PC-3 (cell line): ENCODE data around the gene MAP1LC3A. TPM values are rescaled to one million over a fixed set of nuclear protein-coding genes. Genes with fewer than 3 reads are reported as not detected.

Source experiments
- ATAC-seq: fragments of 200-7000 bp; cut with Tn5 transposase; 2 replicates; pipeline ENCODE4 v1.9.1; 2020; ENCODE audit warnings: mild to moderate bottlenecking, moderate library complexity
- BruUV-seq: library from RNA; stranded (reverse); fragments of 400-500 nt; replicated peaks from 2 replicates; lab custom pipeline; 2021; lab: Mats Ljungman, UMichigan
- CTCF ChIA-PET: fragments of 300-600 bp; sonication (Branson Sonifier 250); formaldehyde crosslinking; loops from one replicate; lab custom pipeline; 2022; ENCODE audit warnings: antibody characterized with exemption; lab: Charles Lee
- POLR2A ChIA-PET: fragments of 300-600 bp; sonication (Branson Sonifier 250); formaldehyde crosslinking; loops from one replicate; lab custom pipeline; 2022; ENCODE audit warnings: antibody characterized with exemption; ENCODE audit not compliant: unreplicated experiment; lab: Charles Lee
- DNase-seq: peaks from one replicate; pipeline ENCODE4 v3.0.0-alpha.2; 2015
- H2AFZ ChIP-seq: fragments of 300-600 bp; sonication (generic); 2 replicates; pipeline ENCODE4 v1.6.0; 2016; ENCODE audit warnings: antibody characterized with exemption, low read length
- H3F3A ChIP-seq: fragments of 300-600 bp; sonication (generic); one replicate; pipeline ENCODE4 v1.6.0; 2017; ENCODE audit warnings: antibody characterized with exemption, low read length, control low read depth, mild to moderate bottlenecking; ENCODE audit not compliant: unreplicated experiment
- H3K27ac ChIP-seq: fragments of 300-600 bp; sonication (generic); 2 replicates; pipeline ENCODE4 v1.5.1; 2016; ENCODE audit warnings: mild to moderate bottlenecking, low read length
- H3K27me3 ChIP-seq: fragments of 300-600 bp; sonication (generic); 2 replicates; pipeline ENCODE4 v1.6.1; 2016; ENCODE audit warnings: low read length, mixed read lengths
- H3K36me3 ChIP-seq: fragments of 300-600 bp; sonication (generic); 2 replicates; pipeline ENCODE4 v1.6.1; 2016; ENCODE audit warnings: low read depth, mixed run types, low read length, mixed read lengths
- H3K4me1 ChIP-seq: fragments of 300-600 bp; sonication (generic); 2 replicates; pipeline ENCODE4 v1.5.1; 2016; ENCODE audit warnings: low read length; ENCODE audit not compliant: insufficient read depth
- H3K4me2 ChIP-seq: fragments of 300-600 bp; sonication (generic); 2 replicates; pipeline ENCODE4 v1.6.0; 2016; ENCODE audit warnings: low read length
- H3K4me3 ChIP-seq: fragments of 300-600 bp; sonication (generic); 2 replicates; pipeline ENCODE4 v1.5.1; 2016; ENCODE audit warnings: mild to moderate bottlenecking, low read length, mixed read lengths
- H3K79me2 ChIP-seq: fragments of 300-600 bp; sonication (generic); 2 replicates; pipeline ENCODE4 v1.6.1; 2017; ENCODE audit warnings: low read length, mixed read lengths
- H3K9ac ChIP-seq: fragments of 300-600 bp; sonication (generic); 2 replicates; pipeline ENCODE4 v1.6.0; 2016; ENCODE audit warnings: mild to moderate bottlenecking, low read length
- H3K9me2 ChIP-seq: fragments of 300-600 bp; sonication (generic); replicated peaks from 2 replicates; pipeline ENCODE4 v1.6.1; 2016; ENCODE audit warnings: mixed run types, low read length, mixed read lengths
- H3K9me3 ChIP-seq: fragments of 300-600 bp; sonication (generic); 2 replicates; pipeline ENCODE4 v1.6.1; 2016; ENCODE audit warnings: low read length, mixed read lengths
- H4K20me1 ChIP-seq: fragments of 300-600 bp; sonication (generic); 2 replicates; pipeline ENCODE4 v1.6.1; 2016; ENCODE audit warnings: low read length, mixed read lengths
- CTCF ChIP-seq: fragments of 300-600 bp; sonication (generic); conservative IDR thresholded peaks from 2 replicates; pipeline ENCODE4 v1.5.1; 2017; ENCODE audit warnings: antibody characterized with exemption, low read depth, mild to moderate bottlenecking, low read length
- EZH2 ChIP-seq: fragments of 300-600 bp; sonication (generic); IDR thresholded peaks from one replicate; pipeline ENCODE4 v1.6.1; 2017; ENCODE audit warnings: antibody characterized with exemption, mild to moderate bottlenecking, low read length; ENCODE audit not compliant: unreplicated experiment
- EZH2phosphoT487 ChIP-seq: fragments of 300-600 bp; sonication (generic); IDR thresholded peaks from 2 replicates; pipeline ENCODE4 v1.6.1; 2018; ENCODE audit warnings: mild to moderate bottlenecking, antibody characterized with exemption, low read length, borderline replicate concordance
- intact Hi-C: fragments of 100-400 bp; cut with micrococcal nuclease; formaldehyde crosslinking; loops from 2 replicates; pipeline ENCODE4 v1.9.0; 2023
- total RNA-seq: library from RNA; depleted of rRNA; stranded (reverse); fragments of >200 nt; gene quantifications from 2 replicates; pipeline ENCODE4 v1.2.3, GENCODE V29; 2014

The MAP1LC3A gene
- total RNA-seq, 1 experiment from 2014 or later: 0.22 TPM

GRCh38 chr20:34595377-34596184 lies 37.1 kb downstream of the MAP1LC3A start:
- Histone ChIP-seq H3K4me1 (no peaks in the 10 kb centered on the region), H3K27ac (no peak overlapping the region), H3K4me3 (no peak overlapping the region), H3F3A (no peaks in the 10 kb centered on the region), H3K79me2 (no peaks in the 10 kb centered on the region), H3K9me2 (no peaks in the 10 kb centered on the region), H3K4me2 (no peak overlapping the region), H3K9me3 (no peaks in the 10 kb centered on the region), H3K36me3 (no peaks in the 10 kb centered on the region), H2AFZ (no peak overlapping the region), H4K20me1 (no peaks in the 10 kb centered on the region), H3K27me3 (no peaks in the 10 kb centered on the region), H3K9ac (no peak overlapping the region)
- ATAC-seq: no peak
- BruUV-seq: no TSS peak
- no peak for DNase-seq
- intact Hi-C loops: no loop called here
- TF ChIP-seq CTCF: no peak
- TF ChIP-seq EZH2: no peak
- TF ChIP-seq EZH2phosphoT487: no peak
- CTCF ChIA-PET: no interaction called here
- POLR2A ChIA-PET: no interaction called here

GRCh38 chr20:34600892-34601653 lies 42.6 kb downstream of the MAP1LC3A start:
- H3K9ac ChIP-seq: no peak overlapping the region
- H3K27ac ChIP-seq: no peak overlapping the region
- intact Hi-C loops: no loop called here
- no peaks in the 10 kb centered on the region for H3K27me3 ChIP-seq
- no peaks in the 10 kb centered on the region for H3K9me3 ChIP-seq
- H3F3A ChIP-seq: no peaks in the 10 kb centered on the region
- no peak overlapping the region for H2AFZ ChIP-seq
- H3K36me3 ChIP-seq: no peaks in the 10 kb centered on the region
- no peaks in the 10 kb centered on the region for H3K9me2 ChIP-seq
- no peak for ATAC-seq
- no peak for DNase-seq
- no peak overlapping the region for H3K4me3 ChIP-seq
- BruUV-seq: no TSS peak
- no peaks in the 10 kb centered on the region for H3K79me2 ChIP-seq
- H3K4me2 ChIP-seq: no peak overlapping the region
- no peaks in the 10 kb centered on the region for H3K4me1 ChIP-seq
- no peaks in the 10 kb centered on the region for H4K20me1 ChIP-seq
- CTCF ChIA-PET: no interaction called here
- no peak for TF ChIP-seq CTCF
- TF ChIP-seq EZH2phosphoT487: no peak
- POLR2A ChIA-PET: no interaction called here
